Parathyroid adenoma (tissue), 2 donors: ENCODE data around the gene SNX7.
A peak's percentile ranks its signal among the peaks of the same experiment; 100 is the strongest.

Experiments
- H2AFZ ChIP-seq: fragments of 300-600 bp; sonication (generic); one replicate; pipeline ENCODE4 v1.7.0; 2017; ENCODE audit warnings: antibody characterized with exemption, mild to moderate bottlenecking
- H3K27ac ChIP-seq: fragments of 300-600 bp; sonication (generic); one replicate; pipeline ENCODE4 v1.7.0; 2017
- H3K27me3 ChIP-seq: fragments of 300-600 bp; sonication (generic); one replicate; pipeline ENCODE4 v1.7.0; 2017; ENCODE audit warnings: low read length; ENCODE audit not compliant: control insufficient read depth, insufficient read depth
- H3K36me3 ChIP-seq: fragments of 300-600 bp; sonication (generic); one replicate; pipeline ENCODE4 v1.7.0; 2017; ENCODE audit warnings: low read length; ENCODE audit not compliant: control insufficient read depth, insufficient read depth
- H3K4me1 ChIP-seq: fragments of 300-600 bp; sonication (generic); one replicate; pipeline ENCODE4 v1.7.0; 2017; ENCODE audit warnings: control low read depth
- H3K4me2 ChIP-seq: fragments of 300-600 bp; sonication (generic); one replicate; pipeline ENCODE4 v1.7.0; 2017; ENCODE audit warnings: low read length
- H3K4me3 ChIP-seq: fragments of 300-600 bp; sonication (generic); one replicate; pipeline ENCODE4 v1.7.0; 2017; ENCODE audit warnings: low read depth, low read length
- H3K79me2 ChIP-seq: fragments of 300-600 bp; sonication (generic); one replicate; pipeline ENCODE4 v1.7.0; 2017; ENCODE audit warnings: control low read depth
- H3K9ac ChIP-seq: fragments of 300-600 bp; sonication (generic); one replicate; pipeline ENCODE4 v1.7.0; 2017; ENCODE audit warnings: mild to moderate bottlenecking
- H3K9me3 ChIP-seq: fragments of 300-600 bp; sonication (generic); one replicate; pipeline ENCODE4 v1.7.0; 2017; ENCODE audit warnings: low read length; ENCODE audit not compliant: control insufficient read depth
- CTCF ChIP-seq: fragments of 300-600 bp; sonication (generic); IDR thresholded peaks from one replicate; pipeline ENCODE4 v1.7.0; 2017; ENCODE audit warnings: antibody characterized with exemption, mild to moderate bottlenecking
- donor health status: primary hyperparathyroidism.

Gene SNX7

GRCh38 chr1:98793136-98793535 is 131.6 kb downstream of the SNX7 start:
- no peaks in the 10 kb centered on the region for H3K36me3 ChIP-seq
- no peaks in the 10 kb centered on the region for H3K4me1 ChIP-seq
- no peaks in the 10 kb centered on the region for H3K9me3 ChIP-seq
- no peaks in the 10 kb centered on the region for H3K79me2 ChIP-seq
- H3K9ac ChIP-seq: no peak overlapping the region
- no peak overlapping the region for H3K4me2 ChIP-seq
- no peak overlapping the region for H2AFZ ChIP-seq
- no peaks in the 10 kb centered on the region for H3K27me3 ChIP-seq
- no peak for TF ChIP-seq CTCF
- no peak overlapping the region for H3K27ac ChIP-seq
- no peak overlapping the region for H3K4me3 ChIP-seq

- H3K36me3 ChIP-seq: no peaks in the 10 kb centered on the region
- H3K27ac ChIP-seq: no peak overlapping the region
- no peak overlapping the region for H3K4me3 ChIP-seq
- TF ChIP-seq CTCF: peak; percentile 43
- H3K27me3 ChIP-seq: no peaks in the 10 kb centered on the region
- H3K4me2 ChIP-seq: no peak overlapping the region
- H3K79me2 ChIP-seq: no peaks in the 10 kb centered on the region
- H2AFZ ChIP-seq: no peak overlapping the region
- no peaks in the 10 kb centered on the region for H3K4me1 ChIP-seq
- H3K9me3 ChIP-seq: no peaks in the 10 kb centered on the region
- H3K9ac ChIP-seq: no peak overlapping the region
Measured at GRCh38 chr1:98794196-98794886, 132.8 kb downstream of the SNX7 start.

DNA sequence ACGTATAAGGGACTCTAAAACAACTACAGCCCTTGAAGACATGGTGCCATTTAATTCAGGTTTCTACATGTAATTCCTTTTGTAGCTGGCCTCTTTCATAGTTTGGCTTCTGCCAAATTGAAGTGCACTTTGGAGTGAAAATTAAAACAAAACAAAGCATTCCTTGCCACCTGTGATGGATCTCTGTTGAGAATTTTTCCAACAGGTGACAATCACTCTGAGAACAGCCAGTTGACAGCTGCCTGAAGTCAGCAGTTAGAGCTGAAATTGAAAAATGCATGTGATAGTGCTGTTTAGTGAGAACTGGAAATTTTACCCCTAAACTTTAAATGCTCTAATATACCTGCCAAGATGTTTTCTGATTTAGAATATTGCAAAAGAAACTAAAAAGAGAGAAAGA is 134.5 kb downstream of the SNX7 start:
- no peak for TF ChIP-seq CTCF
- Histone ChIP-seq H3K4me3 (no peak overlapping the region), H3K4me2 (no peak overlapping the region), H3K36me3 (no peaks in the 10 kb centered on the region), H2AFZ (no peak overlapping the region), H3K9ac (no peak overlapping the region), H3K79me2 (no peaks in the 10 kb centered on the region), H3K9me3 (no peaks in the 10 kb centered on the region), H3K4me1 (no peaks in the 10 kb centered on the region), H3K27ac (no peak overlapping the region), H3K27me3 (no peaks in the 10 kb centered on the region)

DNA sequence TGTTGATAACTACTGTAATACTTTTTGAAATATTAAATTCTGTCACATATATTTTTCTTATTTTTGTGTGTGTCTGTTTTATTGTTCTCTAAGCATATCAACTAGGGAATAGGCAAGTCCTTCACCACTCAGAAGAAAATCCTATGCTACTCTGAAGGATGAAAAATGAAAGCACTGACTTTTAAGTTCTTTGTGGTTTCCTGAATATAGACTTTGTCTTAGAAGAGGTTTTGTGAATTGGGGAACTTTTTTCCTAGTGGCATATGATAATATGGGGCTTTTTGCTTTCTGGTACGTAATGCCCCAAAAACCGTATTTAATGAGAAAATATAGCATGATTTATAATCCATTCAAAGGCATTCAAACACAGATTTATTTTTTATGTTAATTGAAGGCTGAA is 136.0 kb downstream of the SNX7 start:
- H3K27ac ChIP-seq: no peak overlapping the region
- no peaks in the 10 kb centered on the region for H3K27me3 ChIP-seq
- H3K4me1 ChIP-seq: no peaks in the 10 kb centered on the region
- no peaks in the 10 kb centered on the region for H3K36me3 ChIP-seq
- TF ChIP-seq CTCF: no peak
- H3K9ac ChIP-seq: no peak overlapping the region
- H3K79me2 ChIP-seq: no peaks in the 10 kb centered on the region
- no peaks in the 10 kb centered on the region for H3K9me3 ChIP-seq
- H3K4me3 ChIP-seq: no peak overlapping the region
- H2AFZ ChIP-seq: no peak overlapping the region
- H3K4me2 ChIP-seq: no peak overlapping the region
